K562 (cell line): ENCODE results near the gene ZMYND8.

Experiments
- ARNT ChIP-seq, 2 experiments: fragments of 450-650 bp; IDR thresholded peaks; 2 replicates each; pipeline ENCODE4 v1.6.1; 2016; ENCODE audit warnings: mild to moderate bottlenecking in 1 of 2
- EP300 ChIP-seq: IDR thresholded peaks from 2 replicates; pipeline ENCODE4 v1.6.1; 2012; ENCODE audit warnings: low read length, improper control_type of control experiment
- JUND ChIP-seq, 2 experiments: IDR thresholded peaks; 2 replicates in 1 of 2; 3 replicates in 1 of 2; pipeline ENCODE4 v1.6.1; 2011; ENCODE audit warnings: borderline replicate concordance in 2 of 2, low read depth in 2 of 2, low read length in 2 of 2, improper control_type of control experiment in 1 of 2, missing biosample characterization in 1 of 2, missing genetic modification characterization in 1 of 2, missing genetic modification reagents in 1 of 2
- KDM2B ChIP-seq: fragments of 250-450 bp; sonication (Bioruptor Pico); IDR thresholded peaks from 2 replicates; pipeline ENCODE4 v1.8.0; 2021; ENCODE audit warnings: mild to moderate bottlenecking, moderate library complexity
- KLF10 ChIP-seq: fragments of 250-450 bp; sonication (Bioruptor Pico); IDR thresholded peaks from 2 replicates; pipeline ENCODE4 v1.6.1; 2021; ENCODE audit warnings: matching md5 sums
- KLF13 ChIP-seq: fragments of 450-650 bp; IDR thresholded peaks from 2 replicates; pipeline ENCODE4 v1.6.1; 2016; ENCODE audit warnings: missing genetic modification characterization, low read depth, mild to moderate bottlenecking, missing compliant biosample characterization, moderate library complexity, borderline replicate concordance
- PHF8 ChIP-seq: fragments of 200-600 bp; sonication (generic); IDR thresholded peaks from 2 replicates; pipeline ENCODE4 v1.6.1; 2012; ENCODE audit warnings: mixed run types, mild to moderate bottlenecking, inconsistent platforms, low read length, moderate library complexity, borderline replicate concordance
- SP2 ChIP-seq: IDR thresholded peaks from 2 replicates; pipeline ENCODE4 v1.6.1; 2011; ENCODE audit warnings: mild to moderate bottlenecking, low read depth, low read length, moderate library complexity; ENCODE audit not compliant: poor library complexity, severe bottlenecking; ENCODE audit errors: extremely low read depth
- TBP ChIP-seq: optimal IDR thresholded peaks from 2 replicates; pipeline ENCODE3; 2011; ENCODE audit warnings: low read depth, low read length, improper control_type of control experiment
- TF ChIP-seq, protein P1 (sequence below), 3 experiments: IDR thresholded peaks in 2 of 3; conservative IDR thresholded peaks in 1 of 3; 2 replicates each; pipeline ENCODE4 v1.5.1; 2011 to 2012; ENCODE audit warnings: low read length in 3 of 3, mild to moderate bottlenecking in 3 of 3, control low read depth in 2 of 3, improper control_type of control experiment in 1 of 3, inconsistent platforms in 1 of 3, low read depth in 1 of 3, mixed read lengths in 1 of 3, moderate library complexity in 1 of 3; ENCODE audit not compliant: insufficient read depth in 2 of 3
- TF ChIP-seq, protein P2 (sequence below): fragments of 150-350 bp; conservative IDR thresholded peaks from 2 replicates; pipeline ENCODE4 v1.6.1; 2014; ENCODE audit warnings: low read length
- TF ChIP-seq, protein P3 (sequence below), 3 experiments: fragments of 200-800 bp in 1 of 3; fragments of 250-450 bp in 1 of 3; fragments of 450-650 bp in 1 of 3; sonication (Bioruptor Pico) in 1 of 3; sonication (Bioruptor generic) in 1 of 3; formaldehyde crosslinking in 1 of 3; IDR thresholded peaks; 2 replicates each; pipeline versions ENCODE4 v1.6.1 to v1.8.0; 2016 to 2022; ENCODE audit warnings: mild to moderate bottlenecking in 2 of 3, missing genetic modification characterization in 2 of 3, missing compliant biosample characterization in 1 of 3, moderate library complexity in 1 of 3

DNA sequence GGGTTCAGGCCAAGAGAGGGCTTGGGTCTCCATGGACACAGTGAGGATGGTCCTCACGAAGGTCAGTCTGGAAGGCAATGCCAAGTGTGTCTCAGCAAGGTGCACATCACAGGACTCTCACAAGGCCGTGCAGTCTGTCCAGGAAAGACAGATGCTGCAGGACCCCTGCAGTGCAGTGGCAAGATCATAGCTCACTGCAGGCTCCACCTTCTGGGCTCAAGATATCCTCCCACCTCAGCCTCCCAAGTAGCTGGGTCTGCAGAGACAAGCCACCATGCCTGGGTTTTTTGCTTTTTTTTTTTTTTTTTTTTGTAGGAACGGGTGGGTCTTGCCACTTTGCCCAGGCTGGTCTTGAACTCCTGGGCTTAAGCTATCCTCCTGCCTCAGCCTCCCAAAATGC is 26.4 kb downstream of the ZMYND8 start:
- TF ChIP-seq KLF13 (no peak), KLF10 (CRISPR knock-in tag) (no peak), SP2 (no peak), ARNT (IDR thresholded peaks at IDR 0.05) (no peak), KDM2B (no peak), JUND (IDR thresholded peaks at IDR 0.05; ENCODE audit: borderline replicate concordance, low read depth, low read length) (no peak), JUND (tag; IDR thresholded peaks at IDR 0.05; ENCODE audit: borderline replicate concordance, low read depth, low read length) (no peak), PHF8 (no peak), TBP (no peak), EP300 (no peak)
- TF ChIP-seq, protein P1, sequence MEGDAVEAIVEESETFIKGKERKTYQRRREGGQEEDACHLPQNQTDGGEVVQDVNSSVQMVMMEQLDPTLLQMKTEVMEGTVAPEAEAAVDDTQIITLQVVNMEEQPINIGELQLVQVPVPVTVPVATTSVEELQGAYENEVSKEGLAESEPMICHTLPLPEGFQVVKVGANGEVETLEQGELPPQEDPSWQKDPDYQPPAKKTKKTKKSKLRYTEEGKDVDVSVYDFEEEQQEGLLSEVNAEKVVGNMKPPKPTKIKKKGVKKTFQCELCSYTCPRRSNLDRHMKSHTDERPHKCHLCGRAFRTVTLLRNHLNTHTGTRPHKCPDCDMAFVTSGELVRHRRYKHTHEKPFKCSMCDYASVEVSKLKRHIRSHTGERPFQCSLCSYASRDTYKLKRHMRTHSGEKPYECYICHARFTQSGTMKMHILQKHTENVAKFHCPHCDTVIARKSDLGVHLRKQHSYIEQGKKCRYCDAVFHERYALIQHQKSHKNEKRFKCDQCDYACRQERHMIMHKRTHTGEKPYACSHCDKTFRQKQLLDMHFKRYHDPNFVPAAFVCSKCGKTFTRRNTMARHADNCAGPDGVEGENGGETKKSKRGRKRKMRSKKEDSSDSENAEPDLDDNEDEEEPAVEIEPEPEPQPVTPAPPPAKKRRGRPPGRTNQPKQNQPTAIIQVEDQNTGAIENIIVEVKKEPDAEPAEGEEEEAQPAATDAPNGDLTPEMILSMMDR (IDR thresholded peaks at IDR 0.05 in 2 of 3, conservative IDR thresholded peaks at IDR 0.05 in 1 of 3; ENCODE audit: insufficient read depth in 2 of 3, low read depth in 1 of 3, low read length in 3 of 3): no peak
- TF ChIP-seq, protein P2, sequence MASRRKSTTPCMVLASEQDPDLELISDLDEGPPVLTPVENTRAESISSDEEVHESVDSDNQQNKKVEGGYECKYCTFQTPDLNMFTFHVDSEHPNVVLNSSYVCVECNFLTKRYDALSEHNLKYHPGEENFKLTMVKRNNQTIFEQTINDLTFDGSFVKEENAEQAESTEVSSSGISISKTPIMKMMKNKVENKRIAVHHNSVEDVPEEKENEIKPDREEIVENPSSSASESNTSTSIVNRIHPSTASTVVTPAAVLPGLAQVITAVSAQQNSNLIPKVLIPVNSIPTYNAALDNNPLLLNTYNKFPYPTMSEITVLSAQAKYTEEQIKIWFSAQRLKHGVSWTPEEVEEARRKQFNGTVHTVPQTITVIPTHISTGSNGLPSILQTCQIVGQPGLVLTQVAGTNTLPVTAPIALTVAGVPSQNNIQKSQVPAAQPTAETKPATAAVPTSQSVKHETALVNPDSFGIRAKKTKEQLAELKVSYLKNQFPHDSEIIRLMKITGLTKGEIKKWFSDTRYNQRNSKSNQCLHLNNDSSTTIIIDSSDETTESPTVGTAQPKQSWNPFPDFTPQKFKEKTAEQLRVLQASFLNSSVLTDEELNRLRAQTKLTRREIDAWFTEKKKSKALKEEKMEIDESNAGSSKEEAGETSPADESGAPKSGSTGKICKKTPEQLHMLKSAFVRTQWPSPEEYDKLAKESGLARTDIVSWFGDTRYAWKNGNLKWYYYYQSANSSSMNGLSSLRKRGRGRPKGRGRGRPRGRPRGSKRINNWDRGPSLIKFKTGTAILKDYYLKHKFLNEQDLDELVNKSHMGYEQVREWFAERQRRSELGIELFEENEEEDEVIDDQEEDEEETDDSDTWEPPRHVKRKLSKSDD: no peak
- TF ChIP-seq, protein P3, sequence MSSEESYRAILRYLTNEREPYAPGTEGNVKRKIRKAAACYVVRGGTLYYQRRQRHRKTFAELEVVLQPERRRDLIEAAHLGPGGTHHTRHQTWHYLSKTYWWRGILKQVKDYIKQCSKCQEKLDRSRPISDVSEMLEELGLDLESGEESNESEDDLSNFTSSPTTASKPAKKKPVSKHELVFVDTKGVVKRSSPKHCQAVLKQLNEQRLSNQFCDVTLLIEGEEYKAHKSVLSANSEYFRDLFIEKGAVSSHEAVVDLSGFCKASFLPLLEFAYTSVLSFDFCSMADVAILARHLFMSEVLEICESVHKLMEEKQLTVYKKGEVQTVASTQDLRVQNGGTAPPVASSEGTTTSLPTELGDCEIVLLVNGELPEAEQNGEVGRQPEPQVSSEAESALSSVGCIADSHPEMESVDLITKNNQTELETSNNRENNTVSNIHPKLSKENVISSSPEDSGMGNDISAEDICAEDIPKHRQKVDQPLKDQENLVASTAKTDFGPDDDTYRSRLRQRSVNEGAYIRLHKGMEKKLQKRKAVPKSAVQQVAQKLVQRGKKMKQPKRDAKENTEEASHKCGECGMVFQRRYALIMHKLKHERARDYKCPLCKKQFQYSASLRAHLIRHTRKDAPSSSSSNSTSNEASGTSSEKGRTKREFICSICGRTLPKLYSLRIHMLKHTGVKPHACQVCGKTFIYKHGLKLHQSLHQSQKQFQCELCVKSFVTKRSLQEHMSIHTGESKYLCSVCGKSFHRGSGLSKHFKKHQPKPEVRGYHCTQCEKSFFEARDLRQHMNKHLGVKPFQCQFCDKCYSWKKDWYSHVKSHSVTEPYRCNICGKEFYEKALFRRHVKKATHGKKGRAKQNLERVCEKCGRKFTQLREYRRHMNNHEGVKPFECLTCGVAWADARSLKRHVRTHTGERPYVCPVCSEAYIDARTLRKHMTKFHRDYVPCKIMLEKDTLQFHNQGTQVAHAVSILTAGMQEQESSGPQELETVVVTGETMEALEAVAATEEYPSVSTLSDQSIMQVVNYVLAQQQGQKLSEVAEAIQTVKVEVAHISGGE (CRISPR knock-in tag; IDR thresholded peaks at IDR 0.05): peak in 1 of 3 experiments; percentile 28; a peak in 1 of 6 replicates
